H1 (cell line): ENCODE data around the gene TNS3. TPM values are rescaled to one million over a fixed set of nuclear protein-coding genes. Genes with fewer than 3 reads are reported as not detected.

Experiments
- BCL11A ChIP-seq, 2 experiments: IDR thresholded peaks; one replicate each; pipeline ENCODE4 v1.6.1; 2011; ENCODE audit warnings: low read depth in 2 of 2, low read length in 2 of 2, mild to moderate bottlenecking in 2 of 2
- EP300 ChIP-seq, 2 experiments: IDR thresholded peaks; 1 replicate in 1 of 2; 2 replicates in 1 of 2; pipeline ENCODE4 v1.6.1; 2011 to 2012; ENCODE audit warnings: low read depth in 2 of 2, low read length in 2 of 2, mild to moderate bottlenecking in 2 of 2, borderline replicate concordance in 1 of 2, inconsistent platforms in 1 of 2, moderate library complexity in 1 of 2
- MAFK ChIP-seq: IDR thresholded peaks from 2 replicates; pipeline ENCODE4 v1.6.1; 2012; ENCODE audit warnings: low read depth, mild to moderate bottlenecking, improper control_type of control experiment, low read length
- MAX ChIP-seq: IDR thresholded peaks from 2 replicates; pipeline ENCODE4 v1.6.1; 2012; ENCODE audit warnings: inconsistent platforms
- SP1 ChIP-seq: IDR thresholded peaks from 2 replicates; pipeline ENCODE4 v1.6.1; 2011; ENCODE audit warnings: low read depth, low read length
- SP4 ChIP-seq: IDR thresholded peaks from 2 replicates; pipeline ENCODE4 v1.6.1; 2012; ENCODE audit warnings: low read length, inconsistent platforms
- TCF12 ChIP-seq: IDR thresholded peaks from 2 replicates; pipeline ENCODE4 v1.6.1; 2011; ENCODE audit warnings: low read depth, mild to moderate bottlenecking, low read length
- polyA plus RNA-seq, 7 experiments: library from polyadenylated mRNA; depleted of rRNA in 3 of 7; stranded (reverse) in 5 of 7; unstranded in 2 of 7; fragments of >200 nt in 5 of 7; fragments of 200-250 nt in 2 of 7; gene quantifications; 1 replicate in 5 of 7; 2 replicates in 1 of 7; 4 replicates in 1 of 7; pipeline versions ENCODE4 v1.2.1 to v1.2.3, GENCODE V29; 2011 to 2013; ENCODE audit warnings: missing spikeins in 2 of 7, mixed read lengths in 2 of 7
- total RNA-seq: library from RNA; stranded (reverse); fragmentation: NEBNext Ultra II Directional; extraction: Animal tissue kit (Norgen Biotek cat#: 25700); gene quantifications from 2 replicates; pipeline ENCODE4 v1.2.1, GENCODE V29; 2021

Gene TNS3
- total and polyA plus RNA-seq, 2 of the 8 experiments (the other 6 are each of a cell fraction or from before 2014, with no cell fraction given), result 11.9 to 24.2 TPM

DNA sequence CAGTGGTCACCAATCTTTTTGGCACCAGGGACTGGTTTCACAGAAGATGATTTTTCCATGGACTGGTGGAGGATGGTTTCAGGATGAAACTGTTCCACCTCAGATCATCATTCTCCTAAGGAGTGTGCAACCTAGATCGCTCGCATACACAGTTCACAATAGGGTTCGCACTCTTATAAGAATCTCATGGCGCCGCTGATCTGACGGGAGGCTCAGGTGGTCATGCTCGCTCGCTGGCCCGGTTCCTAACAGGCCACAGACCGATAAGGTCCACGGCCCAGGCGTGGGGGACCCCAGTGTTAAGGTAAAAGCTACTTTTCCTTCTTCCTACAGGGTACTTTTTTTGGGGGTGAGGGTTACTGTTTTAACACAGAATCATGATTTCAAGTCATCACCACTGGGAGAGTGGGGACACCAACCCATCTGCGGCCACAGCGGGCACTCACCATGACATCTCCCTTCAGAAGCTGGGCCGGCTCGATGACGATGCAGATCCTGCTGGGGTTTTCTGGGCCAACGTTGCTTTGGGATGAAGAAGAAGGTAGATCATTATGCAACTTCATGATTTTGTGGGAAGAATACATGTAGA is 170.5 kb downstream of the TNS3 start (continued):
- TF ChIP-seq EP300 (IDR thresholded peaks at IDR 0.05; ENCODE audit: borderline replicate concordance in 1 of 2, low read depth in 2 of 2, low read length in 2 of 2), result no peak
- no peak for TF ChIP-seq SP1
- TF ChIP-seq MAFK, result no peak
- TF ChIP-seq SP4, result no peak
- TF ChIP-seq BCL11A (IDR thresholded peaks at IDR 0.05; ENCODE audit: low read depth in 2 of 2, low read length in 2 of 2), result no peak
- no peak for TF ChIP-seq TCF12
- TF ChIP-seq MAX, result no peak
